ENCODE measurements around the gene BAZ2B. TPM values are rescaled to one million over a fixed set of nuclear protein-coding genes. Genes with fewer than 3 reads are reported as not detected.
A peak's percentile ranks its signal among the peaks of the same experiment; 100 is the strongest.

Gene BAZ2B
- total and polyA plus RNA-seq, 2 of the 13 experiments (the other 11 are each of a cell fraction or from before 2014, with no cell fraction given), result 14.0 to 15.1 TPM

- peaks cover 14% of the 10 kb centered on the region for H3K9me3 ChIP-seq (ENCODE audit: low read length)
- in situ Hi-C loops (cut with HindIII; ENCODE audit: extremely low pct_ligation_motif_present, low pct_unique_long_range_greater_than_20kb) (no loop called here), intact Hi-C loops (cut with micrococcal nuclease; ENCODE audit: unreplicated experiment) (no loop called here)
- CTCF ChIA-PET (ENCODE audit: low intra/inter-chr PET ratio, low total read pairs), result no interaction called here
- no peak for DNase-seq (ENCODE audit: low spot score)
- H3K79me2 ChIP-seq (ENCODE audit: insufficient read depth, low read length), result no peaks in the 10 kb centered on the region
- no peak for FAIRE-seq
- no peak overlapping the region for H3K4me3 ChIP-seq (replicated peaks in 1 of 3; ENCODE audit: insufficient read depth in 1 of 3, low read depth in 2 of 3, low read length in 3 of 3)
- POLR2A ChIA-PET, result no interaction called here
- no peak overlapping the region for H2AFZ ChIP-seq (ENCODE audit: low read length)
- no peak overlapping the region for H3K27ac ChIP-seq (ENCODE audit: extremely low read length, insufficient read depth, low read length)
- no peak overlapping the region for H3K4me2 ChIP-seq (ENCODE audit: low read depth, low read length)
- H4K20me1 ChIP-seq (ENCODE audit: insufficient read depth, low read length), result no peaks in the 10 kb centered on the region
- H3K4me1 ChIP-seq (ENCODE audit: insufficient read depth, low read length), result no peaks in the 10 kb centered on the region
- no peaks in the 10 kb centered on the region for H3K27me3 ChIP-seq (ENCODE audit: control insufficient read depth in 1 of 2, insufficient read depth in 2 of 2, low read length in 2 of 2)
- ATAC-seq, result no peak
- TF ChIP-seq ATF4 (CRISPR knock-in tag; IDR thresholded peaks at IDR 0.05) (peak in 1 of 2 experiments; percentile 34; a peak in 1 of 4 replicates), CEBPG (CRISPR knock-in tag; IDR thresholded peaks at IDR 0.05) (0 out of 2 replicates have a peak, but pooled peaks have one; percentile 54), NR1H2 (CRISPR knock-in tag; IDR thresholded peaks at IDR 0.05; ENCODE audit: borderline replicate concordance, low read depth) (no peak), EP300 (IDR thresholded peaks at IDR 0.05; ENCODE audit: low read depth in 2 of 2, low read length in 2 of 2) (peak in 1 of 2 experiments; percentile 10; a peak in 1 of 4 replicates), EP300 (CRISPR knock-in tag; IDR thresholded peaks at IDR 0.05; ENCODE audit: borderline replicate concordance) (no peak), ZBTB46 (CRISPR knock-in tag; IDR thresholded peaks at IDR 0.05; ENCODE audit: borderline replicate concordance) (no peak), TARDBP (CRISPR knock-in tag; IDR thresholded peaks at IDR 0.05) (no peak), LRRFIP1 (CRISPR knock-in tag; conservative IDR thresholded peaks at IDR 0.05) (no peak), CEBPB (IDR thresholded peaks at IDR 0.05; ENCODE audit: borderline replicate concordance, low read depth, low read length) (peak; percentile 77), ZBTB1 (CRISPR knock-in tag; IDR thresholded peaks at IDR 0.05; ENCODE audit: borderline replicate concordance) (no peak)
- WGBS (ENCODE audit: low lambda C conversion rate), result 62% methylated on average over 3 of the region's 3 CpGs
- H3K36me3 ChIP-seq (replicated peaks in 1 of 2; ENCODE audit: control insufficient read depth in 1 of 2, insufficient read depth in 2 of 2, low read length in 2 of 2), result no peaks in the 10 kb centered on the region
- no peak overlapping the region for H3K9ac ChIP-seq (ENCODE audit: insufficient read depth, low read depth, low read length)
- BruUV-seq (replicated peaks), result no TSS peak
Observed at GRCh38 chr2:159573846-159574606, 42.3 kb downstream of the BAZ2B start.
